ENCODE measurements around the gene MRFAP1.

GRCh38 chr4:6598127-6598526 lies 42.4 kb upstream of the MRFAP1 start:
- TF ChIP-seq GATA2 (IDR thresholded peaks at IDR 0.05; ENCODE audit: low read depth, low read length) (no peak), GATA3 (IDR thresholded peaks at IDR 0.05; ENCODE audit: low read depth, low read length) (no peak)

All from SH-SY5Y (cell line).